Gastrocnemius medialis (tissue), 4 donors: Measurements from ENCODE around the gene PBXIP1.

ENCODE experiments used
- POLR2A ChIP-seq, 2 donors: fragments of 450-650 bp; IDR thresholded peaks; one replicate each; pipeline ENCODE4 v1.6.1; 2017; ENCODE audit warnings: antibody characterized with exemption in 2 of 2, mild to moderate bottlenecking in 2 of 2, moderate library complexity in 2 of 2
- TF ChIP-seq, protein P1 (sequence below), 5 experiments: fragments of 450-650 bp in 3 of 5; fragments of 200-600 bp in 2 of 5; sonication (generic) in 2 of 5; IDR thresholded peaks in 4 of 5; conservative IDR thresholded peaks in 1 of 5; 1 replicate in 4 of 5; 2 replicates in 1 of 5; pipeline ENCODE4 v1.5.1; 2016 to 2019; ENCODE audit warnings: antibody characterized with exemption in 5 of 5, mild to moderate bottlenecking in 3 of 5, moderate library complexity in 3 of 5

- TF ChIP-seq, protein P1, sequence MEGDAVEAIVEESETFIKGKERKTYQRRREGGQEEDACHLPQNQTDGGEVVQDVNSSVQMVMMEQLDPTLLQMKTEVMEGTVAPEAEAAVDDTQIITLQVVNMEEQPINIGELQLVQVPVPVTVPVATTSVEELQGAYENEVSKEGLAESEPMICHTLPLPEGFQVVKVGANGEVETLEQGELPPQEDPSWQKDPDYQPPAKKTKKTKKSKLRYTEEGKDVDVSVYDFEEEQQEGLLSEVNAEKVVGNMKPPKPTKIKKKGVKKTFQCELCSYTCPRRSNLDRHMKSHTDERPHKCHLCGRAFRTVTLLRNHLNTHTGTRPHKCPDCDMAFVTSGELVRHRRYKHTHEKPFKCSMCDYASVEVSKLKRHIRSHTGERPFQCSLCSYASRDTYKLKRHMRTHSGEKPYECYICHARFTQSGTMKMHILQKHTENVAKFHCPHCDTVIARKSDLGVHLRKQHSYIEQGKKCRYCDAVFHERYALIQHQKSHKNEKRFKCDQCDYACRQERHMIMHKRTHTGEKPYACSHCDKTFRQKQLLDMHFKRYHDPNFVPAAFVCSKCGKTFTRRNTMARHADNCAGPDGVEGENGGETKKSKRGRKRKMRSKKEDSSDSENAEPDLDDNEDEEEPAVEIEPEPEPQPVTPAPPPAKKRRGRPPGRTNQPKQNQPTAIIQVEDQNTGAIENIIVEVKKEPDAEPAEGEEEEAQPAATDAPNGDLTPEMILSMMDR (IDR thresholded peaks at IDR 0.05 in 4 of 5, conservative IDR thresholded peaks at IDR 0.05 in 1 of 5), result no peak
- TF ChIP-seq POLR2A (IDR thresholded peaks at IDR 0.05), result no peak
Measured at GRCh38 chr1:154954541-154954940, 1.4 kb downstream of the PBXIP1 start.
